NCI-H226 (cell line): Measurements from ENCODE around the gene ATP2A2.
"Not testable (repeated sequence)": the region's sequence is repeated elsewhere in the genome, so short reads cannot be mapped to it uniquely, and the experiment has no call there.

Experiments used
- DNase-seq: peaks from one replicate; pipeline ENCODE4 v3.0.0-alpha.2; 2015

The ATP2A2 gene

GRCh38 chr12:110371408-110372055 lies 90.5 kb downstream of the ATP2A2 start:
- DNase-seq, result no peak

DNA sequence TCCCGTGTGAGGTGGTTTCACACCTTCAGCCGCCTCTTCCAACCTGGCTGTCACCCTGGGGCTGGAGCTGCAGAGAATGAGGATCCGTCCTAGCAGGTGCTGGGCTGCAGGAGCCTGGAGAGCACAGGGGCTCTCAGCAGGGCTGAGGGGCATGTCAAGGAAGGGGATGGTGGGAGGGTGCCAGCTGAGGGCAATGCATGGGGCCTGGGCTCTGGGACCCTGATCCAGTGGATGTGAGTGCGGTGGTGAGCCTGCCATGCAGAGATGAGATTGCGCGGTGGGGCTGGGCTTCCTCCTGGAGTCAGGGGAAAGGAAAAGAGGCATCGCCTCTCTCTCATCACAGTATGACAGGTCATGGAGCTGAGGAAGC lies 91.0 kb downstream of the ATP2A2 start:
- no peak for DNase-seq

GRCh38 chr12:110373025-110373424 lies 92.0 kb downstream of the ATP2A2 start:
- no peak for DNase-seq

DNA sequence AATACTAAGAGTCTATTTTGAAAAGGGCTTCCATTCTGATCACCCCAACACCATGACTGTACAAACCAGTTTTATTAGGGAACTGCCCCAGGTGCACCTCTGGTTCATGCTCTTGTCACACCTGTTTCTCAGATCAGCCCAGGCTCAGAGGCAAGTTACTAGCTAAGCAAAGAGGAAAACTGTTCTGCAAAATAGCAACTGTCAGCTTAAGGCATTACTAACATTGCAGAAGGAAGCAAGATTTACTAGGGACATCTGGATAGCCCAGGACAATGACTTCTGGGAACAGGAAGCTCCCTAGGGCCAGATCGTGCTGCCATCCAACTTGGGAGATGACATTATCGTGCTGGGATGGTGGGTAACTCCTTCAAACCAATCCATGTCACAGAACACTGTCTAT lies 92.4 kb downstream of the ATP2A2 start:
- DNase-seq, result no peak

DNA sequence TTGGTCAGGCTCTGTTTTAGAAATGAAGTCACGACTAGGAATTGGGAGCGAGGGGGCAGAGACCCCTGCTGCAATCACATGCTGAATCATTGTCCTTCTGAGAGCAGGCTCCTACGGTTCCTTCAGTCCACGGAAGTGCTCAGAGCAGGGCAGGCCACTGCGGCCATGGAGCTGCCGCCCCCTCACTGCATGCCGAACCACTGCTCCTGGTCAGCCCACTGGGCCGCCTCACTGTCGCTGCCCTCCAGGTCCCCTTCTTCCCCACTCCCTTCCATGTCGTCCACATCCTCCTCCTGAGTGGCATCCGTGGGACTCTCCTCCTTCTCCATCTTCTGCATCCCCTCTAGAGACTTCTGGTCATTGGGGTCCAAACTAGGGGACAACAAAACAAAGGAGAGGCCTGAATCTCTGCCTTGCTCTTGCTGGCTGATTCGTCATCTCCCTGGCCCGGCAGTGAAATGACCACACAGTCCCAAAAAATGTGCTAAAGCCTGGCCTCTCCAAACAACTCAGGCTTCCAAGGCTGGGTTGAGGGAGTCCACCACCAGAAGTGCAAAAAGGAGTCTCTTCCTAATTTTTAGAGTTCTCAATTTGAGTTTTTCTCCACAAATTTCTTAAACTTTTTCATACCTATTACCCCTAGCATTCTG lies 93.0 kb downstream of the ATP2A2 start:
- no peak for DNase-seq

GRCh38 chr12:110378131-110378790 lies 97.2 kb downstream of the ATP2A2 start:
- not testable (repeated sequence) for DNase-seq

DNA sequence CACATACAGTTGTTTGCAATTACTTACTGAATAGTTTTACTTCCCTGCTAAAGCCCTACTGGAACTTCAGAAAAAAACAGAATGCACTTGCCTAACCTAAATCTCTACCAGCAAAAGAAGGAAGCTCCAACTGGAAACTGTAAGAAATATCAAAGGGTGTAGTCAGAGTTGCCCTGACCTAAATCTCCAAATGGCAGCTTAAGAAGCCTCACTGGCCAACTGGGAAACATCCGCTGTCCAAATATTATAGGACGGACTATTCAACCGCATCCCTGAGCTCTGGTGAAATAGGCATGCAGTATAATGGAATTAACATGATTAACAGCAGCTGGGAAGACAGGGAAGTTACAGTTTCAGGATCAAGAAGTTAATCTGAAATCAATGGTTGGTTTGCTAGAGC lies 98.2 kb downstream of the ATP2A2 start:
- no peak for DNase-seq

GRCh38 chr12:110379631-110380030 lies 98.6 kb downstream of the ATP2A2 start:
- no peak for DNase-seq

DNA sequence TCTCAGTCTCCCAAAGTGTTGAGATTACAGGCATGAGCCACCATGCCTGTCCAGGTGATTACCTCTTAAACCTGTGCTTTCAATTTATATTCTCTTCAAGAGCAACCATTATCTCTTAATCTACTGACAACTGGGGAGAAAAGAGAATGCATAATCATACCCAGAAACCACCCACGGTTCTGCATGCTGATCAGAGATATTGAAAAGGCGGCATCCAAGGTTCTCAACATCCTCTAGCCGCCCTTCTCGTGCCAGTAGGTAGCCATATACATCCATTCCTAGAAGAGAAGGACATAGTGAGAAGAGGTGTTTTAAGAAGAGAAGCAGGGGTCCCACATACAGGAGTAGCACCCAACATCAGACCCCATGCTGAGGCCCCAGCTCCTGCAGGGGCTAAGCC lies 101.6 kb downstream of the ATP2A2 start:
- no peak for DNase-seq
